ENCODE data around the gene UROC1. TPM values are rescaled to one million over a fixed set of nuclear protein-coding genes. Genes with fewer than 3 reads are reported as not detected.

UROC1 gene
- total and polyA plus RNA-seq, 3 donors from 2014 or later = 0.25 to 1.0 (median 0.34) TPM

DNA sequence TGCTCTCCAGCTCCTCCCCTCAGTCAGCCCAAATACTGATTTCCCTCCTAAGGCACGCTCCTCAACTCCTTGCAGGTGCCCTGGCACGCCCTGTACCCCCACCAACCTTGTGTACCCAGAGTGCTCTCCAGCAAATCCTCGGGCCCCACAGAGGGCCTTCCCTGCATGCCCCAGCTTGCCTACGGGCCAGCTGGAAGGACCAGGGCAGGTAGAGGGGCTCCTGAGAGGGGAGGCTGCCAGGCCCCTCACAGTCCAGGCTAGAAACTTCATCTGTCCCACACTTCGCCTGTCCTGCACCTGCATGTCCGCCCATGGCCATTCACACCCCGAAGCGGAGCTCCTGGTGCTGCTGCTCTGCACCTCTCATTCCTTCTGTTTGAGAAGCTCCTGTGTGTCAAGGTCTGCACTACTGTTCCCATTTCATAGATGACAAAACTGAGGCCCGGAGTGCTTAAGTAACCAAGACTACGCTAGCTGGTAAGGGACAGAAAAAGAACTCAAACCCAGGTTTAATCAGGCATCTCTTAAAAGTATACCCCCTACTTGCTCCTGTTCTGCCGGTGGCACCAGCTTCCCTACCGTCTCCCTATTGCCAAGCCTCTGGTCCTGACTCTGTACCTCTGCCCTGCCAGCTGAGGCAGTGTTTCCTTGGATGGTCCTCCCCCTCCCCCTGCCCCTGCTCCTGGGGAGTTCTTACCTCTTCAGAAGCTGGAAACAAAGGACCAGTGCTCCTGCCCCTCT, 77.4 kb downstream of the UROC1 start:
- Histone ChIP-seq H3K27ac (no peak overlapping the region), H3K9me3 (no peaks in the 10 kb centered on the region), H3K4me3 (no peak overlapping the region), H3K4me1 (no peaks in the 10 kb centered on the region), H3K36me3 (ENCODE audit: low read depth, missing control alignments) (no peaks in the 10 kb centered on the region), H3K27me3 (no peaks in the 10 kb centered on the region)
- DNase-seq = no peak
- TF ChIP-seq, protein P1, sequence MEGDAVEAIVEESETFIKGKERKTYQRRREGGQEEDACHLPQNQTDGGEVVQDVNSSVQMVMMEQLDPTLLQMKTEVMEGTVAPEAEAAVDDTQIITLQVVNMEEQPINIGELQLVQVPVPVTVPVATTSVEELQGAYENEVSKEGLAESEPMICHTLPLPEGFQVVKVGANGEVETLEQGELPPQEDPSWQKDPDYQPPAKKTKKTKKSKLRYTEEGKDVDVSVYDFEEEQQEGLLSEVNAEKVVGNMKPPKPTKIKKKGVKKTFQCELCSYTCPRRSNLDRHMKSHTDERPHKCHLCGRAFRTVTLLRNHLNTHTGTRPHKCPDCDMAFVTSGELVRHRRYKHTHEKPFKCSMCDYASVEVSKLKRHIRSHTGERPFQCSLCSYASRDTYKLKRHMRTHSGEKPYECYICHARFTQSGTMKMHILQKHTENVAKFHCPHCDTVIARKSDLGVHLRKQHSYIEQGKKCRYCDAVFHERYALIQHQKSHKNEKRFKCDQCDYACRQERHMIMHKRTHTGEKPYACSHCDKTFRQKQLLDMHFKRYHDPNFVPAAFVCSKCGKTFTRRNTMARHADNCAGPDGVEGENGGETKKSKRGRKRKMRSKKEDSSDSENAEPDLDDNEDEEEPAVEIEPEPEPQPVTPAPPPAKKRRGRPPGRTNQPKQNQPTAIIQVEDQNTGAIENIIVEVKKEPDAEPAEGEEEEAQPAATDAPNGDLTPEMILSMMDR (IDR thresholded peaks at IDR 0.05) = no peak
- no peak for TF ChIP-seq POLR2A (IDR thresholded peaks at IDR 0.05)
- intact Hi-C loops (cut with DNase I; ENCODE audit: low total_unique reads) = no loop called here
- 93 to 100% methylated on average over 11 to 12 of the region's 12 CpGs for WGBS, 2 donors

DNA sequence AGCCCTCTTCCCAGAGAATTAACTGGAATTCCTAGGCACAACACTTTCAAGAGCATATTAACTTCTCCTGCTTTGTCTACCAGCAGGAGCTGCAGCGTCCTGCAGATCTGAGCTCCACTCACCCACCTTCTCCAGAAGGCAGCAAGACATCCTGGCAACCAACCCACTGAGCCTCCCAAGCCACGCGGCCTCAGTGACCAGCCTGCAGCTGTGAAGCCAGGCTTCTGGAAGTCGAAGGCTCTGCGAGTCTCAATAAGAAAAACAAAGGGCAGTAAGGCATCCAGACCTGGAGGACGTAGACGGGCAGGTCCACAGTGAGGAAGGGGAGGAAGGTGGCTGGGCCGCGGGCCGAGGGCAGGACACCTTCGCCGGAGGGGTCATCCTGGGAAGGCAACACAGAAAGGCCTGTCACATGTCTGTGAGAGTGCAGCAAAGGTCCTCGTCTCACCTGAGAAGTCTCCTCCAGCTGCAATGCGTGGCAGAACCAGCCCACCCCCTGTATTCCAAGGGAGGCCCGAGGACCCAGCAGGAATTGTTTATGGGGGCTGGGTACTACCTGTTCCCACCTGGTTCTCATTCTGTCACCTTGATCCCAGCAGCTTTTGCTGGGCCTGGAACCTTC, 78.1 kb downstream of the UROC1 start:
- no peak overlapping the region for H3K4me3 ChIP-seq
- no peaks in the 10 kb centered on the region for H3K4me1 ChIP-seq
- 94 to 95% methylated on average over 15 of the region's 15 CpGs for WGBS, 2 donors
- intact Hi-C loops (cut with DNase I; ENCODE audit: low total_unique reads) = no loop called here
- no peak overlapping the region for H3K27ac ChIP-seq
- no peak for DNase-seq
- H3K36me3 ChIP-seq (ENCODE audit: low read depth, missing control alignments) = no peaks in the 10 kb centered on the region
- no peaks in the 10 kb centered on the region for H3K27me3 ChIP-seq
- no peak for TF ChIP-seq POLR2A (IDR thresholded peaks at IDR 0.05)
- TF ChIP-seq, protein P1 (IDR thresholded peaks at IDR 0.05) = no peak
- H3K9me3 ChIP-seq = no peaks in the 10 kb centered on the region

DNA sequence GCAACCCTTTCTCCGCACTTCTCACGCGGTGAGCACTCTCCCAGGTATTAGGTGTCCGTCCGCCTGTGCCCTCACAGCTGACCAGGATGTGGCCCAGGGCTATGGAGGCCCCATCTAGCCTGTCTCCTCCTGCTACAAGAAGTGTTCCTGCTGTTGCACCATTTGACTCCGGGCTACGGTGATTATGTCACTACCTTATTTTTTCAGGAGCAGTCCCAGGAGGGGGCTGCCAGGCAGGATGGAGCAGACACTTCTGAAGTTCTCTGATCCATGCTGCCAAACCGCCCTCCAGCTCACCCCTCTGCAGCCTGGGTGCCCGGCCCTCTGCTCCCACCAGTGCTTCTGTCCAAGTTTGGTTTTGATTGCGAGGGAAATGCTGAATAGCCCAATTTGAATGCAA, 78.8 kb downstream of the UROC1 start:
- Histone ChIP-seq H3K27me3 (no peaks in the 10 kb centered on the region), H3K4me3 (no peak overlapping the region), H3K36me3 (ENCODE audit: low read depth, missing control alignments) (no peaks in the 10 kb centered on the region), H3K4me1 (no peaks in the 10 kb centered on the region), H3K27ac (no peak overlapping the region), H3K9me3 (no peaks in the 10 kb centered on the region)
- intact Hi-C loops (cut with DNase I; ENCODE audit: low total_unique reads) = no loop called here
- TF ChIP-seq POLR2A (IDR thresholded peaks at IDR 0.05) = no peak
- TF ChIP-seq, protein P1 (IDR thresholded peaks at IDR 0.05) = no peak
- WGBS, 2 donors = 96 to 97% methylated on average over 10 of the region's 10 CpGs
- peak; percentile 5 for DNase-seq

GRCh38 chr3:126438186-126438585, 79.4 kb downstream of the UROC1 start:
- 80 to 82% methylated on average over 8 of the region's 8 CpGs for WGBS, 2 donors
- TF ChIP-seq POLR2A (IDR thresholded peaks at IDR 0.05) = no peak
- TF ChIP-seq, protein P1 (IDR thresholded peaks at IDR 0.05) = no peak
- Histone ChIP-seq H3K27me3 (no peaks in the 10 kb centered on the region), H3K4me3 (no peak overlapping the region), H3K4me1 (no peaks in the 10 kb centered on the region), H3K9me3 (no peaks in the 10 kb centered on the region), H3K36me3 (ENCODE audit: low read depth, missing control alignments) (no peaks in the 10 kb centered on the region), H3K27ac (no peak overlapping the region)
- intact Hi-C loops (cut with DNase I; ENCODE audit: low total_unique reads) = no loop called here
- no peak for DNase-seq

Data from testis (tissue), 3 donors.